Ishikawa (cell line): Measurements from ENCODE around the gene LRTM1.

Experiments used
- CEBPB ChIP-seq: IDR thresholded peaks from 2 replicates; pipeline ENCODE4 v1.6.1; 2012
- CREB1 ChIP-seq: IDR thresholded peaks from 2 replicates; pipeline ENCODE4 v1.6.1; 2012; ENCODE audit warnings: low read depth
- EGR1 ChIP-seq: IDR thresholded peaks from 2 replicates; pipeline ENCODE4 v1.6.1; 2012
- EP300 ChIP-seq: IDR thresholded peaks from 2 replicates; pipeline ENCODE4 v1.6.1; 2012; ENCODE audit warnings: borderline replicate concordance
- FOXM1 ChIP-seq: IDR thresholded peaks from 2 replicates; pipeline ENCODE4 v1.6.1; 2012; ENCODE audit warnings: low read depth, borderline replicate concordance
- MAX ChIP-seq: IDR thresholded peaks from 2 replicates; pipeline ENCODE4 v1.6.1; 2012
- NFIC ChIP-seq: IDR thresholded peaks from 2 replicates; pipeline ENCODE4 v1.6.1; 2012
- RAD21 ChIP-seq: IDR thresholded peaks from 2 replicates; pipeline ENCODE4 v1.6.1; 2012; ENCODE audit warnings: low read depth
- REST ChIP-seq: IDR thresholded peaks from 2 replicates; pipeline ENCODE4 v1.6.1; 2012; ENCODE audit warnings: low read depth, mild to moderate bottlenecking
- TAF1 ChIP-seq: IDR thresholded peaks from 2 replicates; pipeline ENCODE4 v1.6.1; 2012; ENCODE audit warnings: low read depth, mild to moderate bottlenecking
- TCF12 ChIP-seq: IDR thresholded peaks from 2 replicates; pipeline ENCODE4 v1.6.1; 2012; ENCODE audit warnings: low read depth
- TEAD4 ChIP-seq: IDR thresholded peaks from 2 replicates; pipeline ENCODE4 v1.6.1; 2012
- USF1 ChIP-seq: IDR thresholded peaks from 2 replicates; pipeline ENCODE4 v1.6.1; 2012
- YY1 ChIP-seq: IDR thresholded peaks from 2 replicates; pipeline ENCODE4 v1.6.1; 2012; ENCODE audit warnings: low read depth
- ZBTB7A ChIP-seq: IDR thresholded peaks from 2 replicates; pipeline ENCODE4 v1.6.1; 2012; ENCODE audit warnings: low read depth

Gene LRTM1

GRCh38 chr3:54931182-54931581 is 3.3 kb upstream of the LRTM1 start:
- TF ChIP-seq YY1, result no peak
- no peak for TF ChIP-seq MAX
- TF ChIP-seq ZBTB7A, result no peak
- no peak for TF ChIP-seq EGR1
- TF ChIP-seq TEAD4, result no peak
- TF ChIP-seq USF1, result no peak
- TF ChIP-seq NFIC, result no peak
- no peak for TF ChIP-seq TCF12
- TF ChIP-seq CEBPB, result no peak
- no peak for TF ChIP-seq TAF1
- no peak for TF ChIP-seq EP300
- TF ChIP-seq CREB1, result no peak

- TF ChIP-seq USF1, result no peak
- no peak for TF ChIP-seq CREB1
- no peak for TF ChIP-seq FOXM1
- TF ChIP-seq EP300, result no peak
- no peak for TF ChIP-seq NFIC
- TF ChIP-seq MAX, result no peak
- TF ChIP-seq TAF1, result no peak
- TF ChIP-seq EGR1, result no peak
- TF ChIP-seq TCF12, result no peak
- TF ChIP-seq TEAD4, result no peak
- no peak for TF ChIP-seq REST
- no peak for TF ChIP-seq CEBPB
- no peak for TF ChIP-seq ZBTB7A
- no peak for TF ChIP-seq YY1
- TF ChIP-seq RAD21, result no peak
Measured at GRCh38 chr3:54918516-54918915, 9.3 kb downstream of the LRTM1 start.

GRCh38 chr3:54917862-54918261 is 10.0 kb downstream of the LRTM1 start:
- no peak for TF ChIP-seq CEBPB
- TF ChIP-seq ZBTB7A, result no peak
- no peak for TF ChIP-seq MAX
- TF ChIP-seq EGR1, result no peak
- TF ChIP-seq REST, result no peak
- TF ChIP-seq USF1, result no peak
- no peak for TF ChIP-seq TEAD4
- no peak for TF ChIP-seq CREB1
- no peak for TF ChIP-seq RAD21
- no peak for TF ChIP-seq TCF12
- no peak for TF ChIP-seq TAF1
- TF ChIP-seq FOXM1, result no peak
- no peak for TF ChIP-seq NFIC
- no peak for TF ChIP-seq EP300
- TF ChIP-seq YY1, result no peak

- no peak for TF ChIP-seq USF1
- no peak for TF ChIP-seq EGR1
- TF ChIP-seq TAF1, result no peak
- TF ChIP-seq TEAD4, result no peak
Measured at GRCh38 chr3:54917174-54917573, 10.7 kb downstream of the LRTM1 start.

- TF ChIP-seq FOXM1, result no peak
- no peak for TF ChIP-seq ZBTB7A
- TF ChIP-seq USF1, result no peak
- TF ChIP-seq CREB1, result no peak
- no peak for TF ChIP-seq TCF12
- TF ChIP-seq TEAD4, result no peak
- no peak for TF ChIP-seq CEBPB
- no peak for TF ChIP-seq RAD21
- TF ChIP-seq YY1, result no peak
- no peak for TF ChIP-seq MAX
- no peak for TF ChIP-seq NFIC
- TF ChIP-seq REST, result no peak
- no peak for TF ChIP-seq EP300
- no peak for TF ChIP-seq TAF1
- TF ChIP-seq EGR1, result no peak
Measured at GRCh38 chr3:54916732-54917131, 11.1 kb downstream of the LRTM1 start.
